HG03064 (cell line): ENCODE results near the gene PPM1H.

Experiments used
- ATAC-seq: cut with Tn5 transposase; IDR thresholded peaks from one replicate; pipeline ENCODE4 v1.9.1; 2021; ENCODE audit warnings: low read depth; ENCODE audit not compliant: unreplicated experiment

Gene PPM1H

GRCh38 chr12:62629971-62630739 is 304.8 kb downstream of the PPM1H start:
- no peak for ATAC-seq

- ATAC-seq: no peak
Observed at GRCh38 chr12:62629413-62629812, 305.5 kb downstream of the PPM1H start.

- ATAC-seq: no peak
Observed at GRCh38 chr12:62627181-62627580, 307.8 kb downstream of the PPM1H start.

GRCh38 chr12:62625228-62625627 is 309.7 kb downstream of the PPM1H start:
- ATAC-seq: no peak

GRCh38 chr12:62622177-62622576 is 312.8 kb downstream of the PPM1H start:
- ATAC-seq: no peak

GRCh38 chr12:62621101-62621638 is 313.8 kb downstream of the PPM1H start:
- ATAC-seq: no peak

- no peak for ATAC-seq
Observed at GRCh38 chr12:62618930-62619329, 316.0 kb downstream of the PPM1H start.

- ATAC-seq: no peak
Observed at GRCh38 chr12:62618319-62618718, 316.6 kb downstream of the PPM1H start.

GRCh38 chr12:62613081-62613480 is 321.9 kb downstream of the PPM1H start:
- no peak for ATAC-seq

GRCh38 chr12:62606654-62607053 is 328.3 kb downstream of the PPM1H start:
- ATAC-seq: no peak

GRCh38 chr12:62605981-62606380 is 329.0 kb downstream of the PPM1H start:
- no peak for ATAC-seq

GRCh38 chr12:62604871-62605270 is 330.1 kb downstream of the PPM1H start:
- ATAC-seq: no peak

GRCh38 chr12:62604373-62604772 is 330.6 kb downstream of the PPM1H start:
- ATAC-seq: no peak

- ATAC-seq: no peak
Observed at GRCh38 chr12:62603811-62604098, 331.2 kb downstream of the PPM1H start.

GRCh38 chr12:62603061-62603810 is 331.7 kb downstream of the PPM1H start:
- peak; percentile 69 for ATAC-seq

- peak; percentile 64 for ATAC-seq
Observed at GRCh38 chr12:62602255-62603060, 332.5 kb downstream of the PPM1H start.

- ATAC-seq: no peak
Observed at GRCh38 chr12:62601765-62602164, 333.2 kb downstream of the PPM1H start.

GRCh38 chr12:62599854-62600437 is 335.0 kb downstream of the PPM1H start:
- no peak for ATAC-seq

GRCh38 chr12:62598846-62599245 is 336.1 kb downstream of the PPM1H start:
- ATAC-seq: no peak

- ATAC-seq: no peak
Observed at GRCh38 chr12:62597253-62597652, 337.7 kb downstream of the PPM1H start.
